K562 (cell line): ENCODE results near the gene ZDHHC14. TPM values are rescaled to one million over a fixed set of nuclear protein-coding genes. Genes with fewer than 3 reads are reported as not detected.
A peak's percentile ranks its signal among the peaks of the same experiment; 100 is the strongest.

ENCODE experiments used
- ATAC-seq: fragments of 200-7000 bp; cut with Tn5 transposase; 3 replicates; pipeline ENCODE4 v1.9.1; 2020; ENCODE audit warnings: moderate library complexity
- BruUV-seq: library from RNA; stranded (reverse); fragments of 400-500 nt; replicated peaks from 2 replicates; lab custom pipeline; 2021; lab: Mats Ljungman, UMichigan
- CTCF ChIA-PET: fragments of 300-600 bp; formaldehyde crosslinking; extraction: SDS; loops from one replicate; lab custom pipeline; 2021; ENCODE audit warnings: low intra/inter-chr PET ratio; lab: Yijun Ruan, JAX
- POLR2A ChIA-PET: fragments of 300-600, 350-650 bp; sonication (Branson Sonifier 250); formaldehyde crosslinking; extraction: SDS; loops from one replicate; lab custom pipeline; 2021; ENCODE audit warnings: antibody characterized with exemption, inconsistent platforms; lab: Yijun Ruan, JAX
- DNase-seq, 4 experiments: peaks; one replicate each; pipeline versions ENCODE4 v3.0.0 to v3.0.0-alpha.2; 2011 to 2018; ENCODE audit warnings: low spot score in 3 of 4, mixed read lengths in 3 of 4; ENCODE audit errors: extremely low read depth in 1 of 4
- FAIRE-seq: peaks from 2 replicates; lab custom pipeline; 2011; peaks lifted over from hg19 to GRCh38; lab: Jason Lieb, UNC
- H2AFZ ChIP-seq: 2 replicates; pipeline ENCODE4 v1.6.0; 2011; ENCODE audit warnings: low read depth, low read length, control low read depth, inconsistent platforms
- H3K27ac ChIP-seq: fragments of 200-600 bp; 3 replicates; pipeline ENCODE4 v1.8.0; 2011; ENCODE audit warnings: low read depth, mild to moderate bottlenecking, control low read depth, inconsistent platforms, low read length, moderate library complexity, mixed read lengths; ENCODE audit errors: extremely low read depth
- H3K27me3 ChIP-seq, 2 experiments: fragments of 300-600 bp in 1 of 2; 2 replicates in 1 of 2; 3 replicates in 1 of 2; pipeline versions ENCODE4 v1.6.0 to v1.8.0; 2011; ENCODE audit warnings: inconsistent platforms in 2 of 2, low read length in 2 of 2, mild to moderate bottlenecking in 1 of 2, mixed read lengths in 1 of 2, moderate library complexity in 1 of 2; ENCODE audit not compliant: control insufficient read depth in 2 of 2, insufficient read depth in 2 of 2
- H3K36me3 ChIP-seq: fragments of 300-600 bp; 3 replicates; pipeline ENCODE4 v1.8.0; 2011; ENCODE audit warnings: mild to moderate bottlenecking, low read length, inconsistent platforms; ENCODE audit not compliant: control insufficient read depth, insufficient read depth
- H3K4me1 ChIP-seq, 2 experiments: fragments of 200-600 bp in 1 of 2; replicated peaks in 1 of 2; 2 replicates in 1 of 2; 3 replicates in 1 of 2; pipeline versions ENCODE4 v1.5.1 to v1.8.0; 2011; ENCODE audit warnings: inconsistent platforms in 2 of 2, low read length in 2 of 2, mild to moderate bottlenecking in 1 of 2, mixed read lengths in 1 of 2, moderate library complexity in 1 of 2; ENCODE audit not compliant: control insufficient read depth in 2 of 2, insufficient read depth in 2 of 2
- H3K4me2 ChIP-seq: 2 replicates; pipeline ENCODE4 v1.6.1; 2011; ENCODE audit warnings: low read length, control low read depth, inconsistent platforms, mixed read lengths; ENCODE audit not compliant: insufficient read depth
- H3K4me3 ChIP-seq: fragments of 200-600 bp; sonication (generic), shearing (Covaris generic); 2 replicates; pipeline ENCODE4 v1.5.1; 2016; ENCODE audit warnings: control low read depth, inconsistent platforms
- H3K79me2 ChIP-seq: fragments of 200-600 bp; 3 replicates; pipeline ENCODE4 v1.8.0; 2011; ENCODE audit warnings: low read length, inconsistent platforms; ENCODE audit not compliant: control insufficient read depth, insufficient read depth
- H3K9ac ChIP-seq, 2 experiments: 2 replicates each; pipeline versions ENCODE4 v1.6.0 to v1.6.1; 2011; ENCODE audit warnings: low read depth in 2 of 2, low read length in 2 of 2, control low read depth in 1 of 2, inconsistent platforms in 1 of 2, mild to moderate bottlenecking in 1 of 2, mixed read lengths in 1 of 2; ENCODE audit not compliant: insufficient read depth in 1 of 2
- H3K9me1 ChIP-seq: one replicate; pipeline ENCODE4 v1.6.0; 2011; ENCODE audit warnings: inconsistent platforms, mild to moderate bottlenecking, low read length, moderate library complexity; ENCODE audit not compliant: control insufficient read depth, insufficient read depth
- H3K9me3 ChIP-seq: replicated peaks from 2 replicates; pipeline ENCODE4 v1.5.1; 2011; ENCODE audit warnings: low read depth, low read length, inconsistent platforms; ENCODE audit not compliant: control insufficient read depth, insufficient read depth
- H4K20me1 ChIP-seq: replicated peaks from 2 replicates; pipeline ENCODE4 v1.6.1; 2011; ENCODE audit warnings: low read length, inconsistent platforms, mixed read lengths; ENCODE audit not compliant: control insufficient read depth, insufficient read depth
- ARID1B ChIP-seq: fragments of 450-650 bp; IDR thresholded peaks from 2 replicates; pipeline ENCODE4 v1.6.1; 2016; ENCODE audit warnings: antibody characterized with exemption, mild to moderate bottlenecking, inconsistent platforms
- CLOCK ChIP-seq: fragments of 250-450 bp; sonication (Bioruptor Pico); IDR thresholded peaks from 2 replicates; pipeline ENCODE4 v1.4.0; 2020; ENCODE audit warnings: mild to moderate bottlenecking, moderate library complexity, borderline replicate concordance
- ELF4 ChIP-seq: fragments of 450-650 bp; formaldehyde crosslinking; IDR thresholded peaks from 2 replicates; pipeline ENCODE4 v1.4.0; 2022; ENCODE audit warnings: missing genetic modification characterization
- KDM1A ChIP-seq, 2 experiments: fragments of 450-650 bp; IDR thresholded peaks; 2 replicates each; pipeline ENCODE4 v1.6.1; 2016; ENCODE audit warnings: mild to moderate bottlenecking in 2 of 2
- TEAD2 ChIP-seq: fragments of 450-650 bp; IDR thresholded peaks from 2 replicates; pipeline ENCODE4 v1.6.1; 2016; ENCODE audit warnings: missing genetic modification characterization, control low read depth, missing compliant biosample characterization
- ZNF239 ChIP-seq: fragments of 250-450 bp; sonication (Bioruptor Pico); IDR thresholded peaks from 2 replicates; pipeline ENCODE4 v1.4.0; 2020; ENCODE audit warnings: mild to moderate bottlenecking
- WGBS: fragments of 100-300 bp; shearing (Covaris generic); methylation state at CpG from one replicate; pipeline ENCODE4 v1.1.6; 2016; ENCODE audit warnings: low coverage, mixed read lengths; ENCODE audit not compliant: insufficient coverage; ENCODE audit errors: missing lambda C conversion rate; 5-methylcytosine and 5-hydroxymethylcytosine counted together
- in situ Hi-C: fragments of 300-500 bp; cut with MboI; formaldehyde crosslinking; loops from 4 replicates; pipeline ENCODE4 v1.15.0; 2018; ENCODE audit warnings: inconsistent platforms, mixed read lengths
- intact Hi-C: fragments of 100-400 bp; cut with micrococcal nuclease; formaldehyde crosslinking; loops from 2 replicates; pipeline ENCODE4 v1.14.2; 2022
- polyA plus RNA-seq, 8 experiments: library from polyadenylated mRNA; depleted of rRNA in 4 of 8; stranded (reverse) in 5 of 8; unstranded in 3 of 8; fragments of >200 nt; fragmentation: Nextera tagmentation in 2 of 8; fragmentation: Illumina TruSeq in 1 of 8; extraction: Ambion mirVana in 2 of 8; extraction: Trizol in 1 of 8; gene quantifications; 2 replicates each; pipeline versions ENCODE4 v1.2.1 to v1.2.3, GENCODE V29; 2011 to 2014; ENCODE audit warnings: inconsistent platforms in 1 of 8, missing spikeins in 1 of 8
- total RNA-seq, 7 experiments: library from RNA; depleted of rRNA in 6 of 7; stranded (reverse); fragments of >200 nt in 6 of 7; fragmentation: Illumina TruSeq in 2 of 7; extraction: Trizol in 2 of 7; gene quantifications; 2 replicates each; pipeline versions ENCODE4 v1.2.1 to v1.2.3, GENCODE V29; 2011 to 2021; ENCODE audit warnings: low replicate concordance in 1 of 7

Gene ZDHHC14
- total and polyA plus RNA-seq, 9 of the 15 experiments (the other 6 are each of a cell fraction or from before 2014, with no cell fraction given), result 0.92 to 23.1 (median 13.8) TPM

- Histone ChIP-seq H3K4me2 (no peak overlapping the region), H3K9me1 (no peaks in the 10 kb centered on the region), H3K9ac (no peak overlapping the region), H3K27me3 (no peaks in the 10 kb centered on the region), H3K36me3 (peaks cover 4% of the 10 kb centered on the region; the same call in 1 of the 3 replicates), H3K9me3 (no peaks in the 10 kb centered on the region), H3K79me2 (no peaks in the 10 kb centered on the region), H3K27ac (no peak overlapping the region), H4K20me1 (no peaks in the 10 kb centered on the region), H3K4me3 (no peak overlapping the region), H3K4me1 (peaks cover 0 to 7% of the 10 kb centered on the region in 2 experiments; a peak in 1 of 5 replicates), H2AFZ (no peak overlapping the region)
- ChIA-PET CTCF (no interaction called here), POLR2A (no interaction called here)
- 83% methylated on average over 11 of the region's 15 CpGs for WGBS
- no TSS peak for BruUV-seq
- DNase-seq, result no peak
- FAIRE-seq, result no peak
- 0 out of 4 replicates have a peak, but pooled peaks of 1 of the 2 experiments have one; percentile 25 for TF ChIP-seq KDM1A (IDR thresholded peaks at IDR 0.05)
- TF ChIP-seq ARID1B, result no peak
- TF ChIP-seq CLOCK (CRISPR knock-in tag), result no peak
- no peak for TF ChIP-seq TEAD2 (tag)
- TF ChIP-seq ELF4, result no peak
- TF ChIP-seq ZNF239 (CRISPR knock-in tag), result no peak
- intact Hi-C loops (no loop called here), in situ Hi-C loops (no loop called here)
- ATAC-seq, result no peak
Measured at GRCh38 chr6:157556144-157556645, 175.2 kb downstream of the ZDHHC14 start.
